Right lobe of liver (tissue), 4 donors: Measurements from ENCODE around the gene CTPS1.

Experiments
- POLR2A ChIP-seq: fragments of 450-650 bp; IDR thresholded peaks from one replicate; pipeline ENCODE4 v1.6.1; 2017; ENCODE audit warnings: antibody characterized with exemption, mild to moderate bottlenecking
- TF ChIP-seq, protein P1 (sequence below), 4 donors: fragments of 200-600 bp in 3 of 4; fragments of 450-650 bp in 1 of 4; IDR thresholded peaks; one replicate each; pipeline versions ENCODE4 v1.5.1 to v1.8.0; 2016 to 2022; ENCODE audit warnings: antibody characterized with exemption in 4 of 4, mild to moderate bottlenecking in 2 of 4
- donor health status: DM: no; HTN: no; CAD: no.
- donor health status: DM: no; HTN: no; CAD: no.
- donor health status: DM: no; HTN: yes; CAD: no.

DNA sequence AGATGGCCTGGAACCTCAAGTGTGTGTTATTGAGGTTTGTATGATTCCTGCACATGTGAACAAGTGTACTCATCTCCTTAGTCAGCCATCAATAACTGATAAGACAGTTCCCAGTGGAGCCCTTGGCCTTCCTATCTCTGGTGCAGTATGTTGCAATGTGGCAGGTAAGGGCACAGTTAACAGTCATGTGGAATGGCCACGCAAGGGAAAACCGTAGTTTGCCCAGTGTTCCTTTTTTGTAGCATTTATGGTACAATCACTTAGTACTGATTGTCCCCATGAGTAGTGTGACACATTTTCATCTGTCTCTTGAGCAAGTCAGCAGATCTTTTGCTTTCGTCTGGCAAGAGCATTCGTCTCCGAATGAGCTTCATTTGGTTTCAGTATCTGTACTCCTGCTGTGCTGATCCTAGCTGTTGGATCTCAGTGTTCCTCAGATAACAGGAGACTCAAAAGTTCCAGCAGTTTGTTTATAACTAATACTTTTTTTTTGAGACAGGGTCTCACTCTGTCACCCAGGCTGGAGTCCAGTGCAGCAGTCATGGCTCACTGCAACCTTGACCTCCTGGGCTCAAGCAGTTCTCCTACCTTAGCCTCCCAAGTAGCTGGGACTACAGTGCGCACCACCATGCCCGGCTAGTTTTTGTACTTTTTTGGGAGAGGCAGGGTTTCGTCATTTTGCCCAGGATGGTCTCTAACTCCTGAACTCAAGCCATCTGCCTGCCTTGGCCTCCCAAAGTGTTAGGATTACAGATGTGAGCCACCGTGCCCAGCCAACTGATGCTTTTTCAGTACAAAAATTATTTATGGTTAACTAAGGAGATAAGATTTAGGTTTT is 8.2 kb downstream of the CTPS1 start:
- TF ChIP-seq, protein P1, sequence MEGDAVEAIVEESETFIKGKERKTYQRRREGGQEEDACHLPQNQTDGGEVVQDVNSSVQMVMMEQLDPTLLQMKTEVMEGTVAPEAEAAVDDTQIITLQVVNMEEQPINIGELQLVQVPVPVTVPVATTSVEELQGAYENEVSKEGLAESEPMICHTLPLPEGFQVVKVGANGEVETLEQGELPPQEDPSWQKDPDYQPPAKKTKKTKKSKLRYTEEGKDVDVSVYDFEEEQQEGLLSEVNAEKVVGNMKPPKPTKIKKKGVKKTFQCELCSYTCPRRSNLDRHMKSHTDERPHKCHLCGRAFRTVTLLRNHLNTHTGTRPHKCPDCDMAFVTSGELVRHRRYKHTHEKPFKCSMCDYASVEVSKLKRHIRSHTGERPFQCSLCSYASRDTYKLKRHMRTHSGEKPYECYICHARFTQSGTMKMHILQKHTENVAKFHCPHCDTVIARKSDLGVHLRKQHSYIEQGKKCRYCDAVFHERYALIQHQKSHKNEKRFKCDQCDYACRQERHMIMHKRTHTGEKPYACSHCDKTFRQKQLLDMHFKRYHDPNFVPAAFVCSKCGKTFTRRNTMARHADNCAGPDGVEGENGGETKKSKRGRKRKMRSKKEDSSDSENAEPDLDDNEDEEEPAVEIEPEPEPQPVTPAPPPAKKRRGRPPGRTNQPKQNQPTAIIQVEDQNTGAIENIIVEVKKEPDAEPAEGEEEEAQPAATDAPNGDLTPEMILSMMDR (IDR thresholded peaks at IDR 0.05), result no peak
- no peak for TF ChIP-seq POLR2A
